Stimulated activated CD4-positive, alpha-beta T cell treated with anti-CD3 and anti-CD28 coated beads, Interleukin-15, amount 100 ng/mL, for 24 hours (primary cell): Measurements from ENCODE around the gene ACY1.
"Not testable (repeated sequence)": the region's sequence is repeated elsewhere in the genome, so short reads cannot be mapped to it uniquely, and the experiment has no call there.

Experiments used
- DNase-seq: peaks from one replicate; pipeline ENCODE4 v3.0.0-alpha.2; 2020

The ACY1 gene

DNA sequence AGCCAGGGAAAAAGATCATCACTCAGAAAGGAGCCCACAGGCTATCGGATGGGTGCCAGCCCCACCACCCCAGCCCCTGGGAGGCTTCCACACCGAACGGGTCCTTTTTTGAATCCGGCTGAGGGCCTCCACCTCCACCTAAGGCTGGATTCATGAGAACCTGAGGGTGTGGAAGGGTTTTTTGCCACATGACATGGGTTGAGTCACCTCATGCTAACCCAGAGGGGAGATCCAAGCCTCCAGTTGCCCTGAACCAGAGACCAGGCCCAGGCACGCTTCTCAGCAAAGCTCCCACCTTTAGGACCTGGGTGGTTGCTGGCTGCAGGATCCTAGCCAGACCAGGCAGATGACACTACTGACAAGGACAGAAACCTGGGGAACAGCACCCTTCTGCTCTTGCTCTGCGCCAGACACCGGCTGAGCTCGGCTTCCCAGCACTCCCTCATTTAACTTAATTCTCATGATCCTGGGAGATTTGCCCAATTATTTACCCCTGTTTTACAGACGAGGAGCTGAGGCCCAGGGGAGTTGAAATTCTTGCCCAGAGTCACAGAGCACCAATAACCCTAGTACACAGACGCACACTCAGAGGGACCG, 47.5 kb downstream of the ACY1 start:
- no peak for DNase-seq

DNA sequence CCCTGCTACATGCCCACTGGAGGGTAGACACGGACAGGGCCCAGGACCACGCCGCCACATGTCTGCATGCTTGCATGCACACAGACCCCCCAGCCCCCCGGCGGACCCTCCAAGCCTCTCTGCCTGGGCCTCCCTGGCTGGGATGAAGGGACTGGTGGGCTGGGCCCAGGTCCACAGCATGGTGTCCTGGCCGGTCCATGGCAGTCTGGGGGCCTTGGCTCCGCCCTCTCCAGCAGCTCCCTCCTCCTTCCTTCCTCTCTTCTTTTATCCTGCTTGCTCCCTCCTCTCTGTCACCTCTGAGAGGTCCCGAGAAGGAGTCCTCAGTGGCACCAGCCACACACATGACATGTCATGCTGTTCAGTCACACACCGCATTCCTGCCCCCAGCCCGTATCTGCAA, 48.6 kb downstream of the ACY1 start:
- DNase-seq = no peak

DNA sequence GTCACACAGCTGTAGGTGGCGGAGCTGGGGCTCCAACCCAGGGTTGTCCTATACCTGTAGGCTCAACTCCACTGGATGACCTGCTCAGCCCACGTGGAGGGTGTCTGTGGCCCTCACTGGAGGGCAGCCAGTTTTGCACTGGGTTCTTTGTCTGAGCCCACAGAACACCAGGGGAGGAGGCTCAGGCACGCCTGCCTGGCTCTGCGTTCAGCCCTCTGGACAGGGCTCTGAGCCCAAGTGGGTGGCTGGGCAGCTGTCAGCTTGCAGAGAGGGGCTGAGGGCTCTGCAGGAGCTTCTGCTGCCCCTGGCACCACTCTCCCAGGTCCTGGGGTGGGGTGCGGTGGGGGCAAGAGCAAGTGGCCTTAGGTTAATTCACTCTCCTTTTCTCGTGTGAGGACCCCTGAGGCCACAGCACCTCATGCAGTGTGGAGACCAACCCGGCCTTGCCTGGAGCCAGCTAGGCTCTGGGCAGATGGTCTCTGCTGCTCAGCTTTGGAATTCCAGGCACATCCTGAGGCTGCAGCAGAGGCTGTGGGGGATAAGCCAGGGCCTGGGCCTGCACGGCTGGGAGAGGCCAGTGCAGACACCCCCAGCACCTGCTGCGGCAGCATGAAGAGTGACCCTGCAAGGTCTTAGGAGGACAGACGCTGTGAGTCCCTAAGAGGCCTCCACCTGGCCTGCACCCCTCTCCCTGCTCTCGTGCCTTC, 49.5 kb downstream of the ACY1 start:
- DNase-seq = no peak

DNA sequence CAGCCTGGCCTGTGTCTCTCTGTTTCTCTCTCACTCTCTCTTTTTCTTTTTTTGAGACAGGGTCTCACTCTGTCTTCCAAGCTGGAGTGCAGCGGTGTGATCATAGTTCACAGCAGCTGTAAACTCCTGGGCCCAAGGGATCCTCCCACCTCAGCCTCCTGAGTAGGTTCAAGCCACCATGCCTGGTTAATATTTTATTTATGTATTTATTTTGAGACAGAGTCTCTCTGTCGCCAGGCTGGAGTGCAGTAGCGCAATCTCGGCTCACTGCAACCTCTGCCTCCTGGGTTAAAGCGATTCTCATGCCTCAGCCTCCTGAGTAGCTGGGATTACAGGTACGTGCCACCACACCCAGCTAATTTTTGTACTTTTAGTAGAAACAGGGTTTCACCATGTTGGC, 50.4 kb downstream of the ACY1 start:
- not testable (repeated sequence) for DNase-seq

DNA sequence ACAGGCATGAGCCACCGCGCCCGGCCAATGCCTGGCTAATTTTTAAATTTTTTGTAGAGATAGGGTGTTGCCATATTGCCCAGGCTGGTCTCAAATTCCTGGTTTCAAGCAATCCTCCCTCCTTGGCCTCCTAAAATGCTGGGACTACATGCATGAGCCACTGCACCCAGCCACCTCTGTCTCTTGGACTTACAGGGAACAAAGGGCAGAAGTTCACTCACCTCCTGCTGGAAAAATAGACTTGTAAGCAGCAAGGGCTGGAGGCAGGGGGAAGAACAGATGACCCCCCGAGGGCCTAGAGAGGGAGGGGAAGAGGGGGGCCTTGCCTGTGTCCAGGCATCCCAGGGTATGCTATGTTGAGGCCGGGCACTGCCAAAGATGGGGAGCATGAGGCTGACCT, 50.9 kb downstream of the ACY1 start:
- no peak for DNase-seq

DNA sequence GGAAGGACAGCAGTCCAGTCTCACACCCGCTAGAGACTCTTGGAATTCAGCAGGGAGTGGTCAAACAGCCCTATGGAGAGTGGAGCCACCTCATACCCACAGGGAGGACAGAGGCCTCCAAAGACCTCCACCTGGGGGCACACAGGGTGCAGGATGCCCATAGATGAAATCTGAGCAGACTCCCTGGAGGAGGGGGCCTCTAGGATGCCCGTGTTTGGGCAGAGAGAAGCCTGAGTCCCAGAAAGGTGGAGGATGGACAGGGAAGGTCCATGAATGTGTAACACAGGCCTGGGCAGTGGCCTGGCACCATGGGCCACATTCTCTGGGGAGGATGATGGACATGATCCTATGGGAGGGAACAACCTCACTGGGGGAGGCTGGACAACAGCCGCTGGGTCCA, 51.3 kb downstream of the ACY1 start:
- no peak for DNase-seq

DNA sequence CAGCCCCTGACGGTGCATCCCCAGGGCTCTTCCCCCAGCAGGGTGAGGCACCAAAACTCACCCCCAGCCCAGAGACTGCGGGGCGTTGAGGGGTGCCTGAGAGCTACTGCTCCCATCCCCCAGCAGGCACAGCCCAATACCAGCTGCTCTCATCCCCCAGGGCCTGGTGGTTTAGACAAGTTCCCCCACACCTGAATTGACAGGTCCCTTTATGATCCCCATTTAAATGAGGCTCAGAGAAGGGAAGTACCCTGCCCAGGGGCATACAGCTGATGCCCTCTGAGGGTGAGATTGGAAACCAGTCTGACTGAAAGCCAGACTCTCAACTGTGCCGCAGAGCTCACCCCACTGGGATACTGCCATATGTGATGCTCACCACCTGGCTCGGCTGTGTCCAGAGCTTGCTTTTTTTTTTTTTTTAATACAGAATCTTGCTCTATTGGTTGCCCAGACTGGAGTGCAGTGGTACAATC, 52.9 kb downstream of the ACY1 start:
- no peak for DNase-seq

DNA sequence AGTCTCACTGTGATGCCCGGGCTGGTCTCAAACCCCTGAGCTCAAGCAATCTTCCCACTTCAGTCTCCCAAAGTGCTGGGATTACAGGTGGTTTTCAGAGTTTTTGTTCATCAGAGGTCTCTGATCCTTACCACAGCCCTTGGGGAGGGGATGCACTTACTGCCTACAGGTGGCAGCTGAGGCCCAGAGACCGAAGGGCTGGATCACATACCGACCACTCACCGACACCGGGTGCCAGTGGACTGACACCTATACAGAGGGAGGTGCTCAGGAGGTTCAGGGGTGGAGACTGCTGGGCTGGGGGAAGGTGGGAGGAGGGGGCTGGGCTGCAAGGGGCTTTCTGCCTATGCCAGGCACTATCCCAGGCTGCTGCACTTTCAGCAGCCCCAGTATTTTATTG, 53.5 kb downstream of the ACY1 start:
- no peak for DNase-seq

DNA sequence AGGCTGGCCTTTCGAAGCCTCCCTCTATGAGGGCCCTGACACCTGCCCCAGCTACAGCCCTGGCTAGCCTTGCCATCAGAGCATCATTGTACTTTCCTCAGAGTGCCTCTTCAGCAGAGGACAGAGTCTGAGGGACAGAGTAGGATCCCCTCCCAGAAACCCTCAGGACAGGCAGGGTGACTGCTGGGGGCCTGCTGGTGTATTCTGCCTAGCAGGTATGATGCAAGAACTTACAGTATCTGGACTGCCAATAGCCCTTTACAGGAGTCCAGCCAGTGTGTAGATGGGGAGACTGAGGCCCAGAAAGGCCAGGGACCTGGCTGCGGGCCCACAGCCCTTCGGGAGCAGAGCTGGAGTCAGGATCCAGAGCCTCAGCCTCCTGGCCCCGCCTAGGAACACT, 54.0 kb downstream of the ACY1 start:
- no peak for DNase-seq

DNA sequence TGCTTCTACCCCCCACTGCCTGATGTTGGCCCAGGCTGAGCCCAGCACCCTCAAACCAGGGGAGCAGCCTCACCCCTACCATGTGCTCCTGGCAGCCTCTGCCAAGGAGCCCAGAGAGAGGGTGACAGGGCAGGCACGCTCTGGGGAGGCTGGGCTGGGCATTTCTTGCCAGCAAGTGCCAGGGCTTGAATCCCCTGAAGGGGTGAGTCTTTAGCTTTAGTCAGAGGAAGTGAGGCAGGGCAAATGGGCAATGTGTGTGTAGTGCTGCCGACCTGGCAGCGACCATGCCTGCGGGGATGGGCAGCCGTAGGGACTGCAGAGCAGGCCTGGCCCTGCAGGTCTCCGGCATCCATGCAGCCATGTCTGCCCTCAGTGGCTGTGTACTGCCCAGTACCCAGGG, 54.9 kb downstream of the ACY1 start:
- DNase-seq = no peak
